Heart left ventricle (tissue), 16 donors: ENCODE measurements around the gene COPS7B. TPM values are rescaled to one million over a fixed set of nuclear protein-coding genes. Genes with fewer than 3 reads are reported as not detected.
A peak's percentile ranks its signal among the peaks of the same experiment; 100 is the strongest.

Source experiments
- ATAC-seq, 4 donors: fragments of 200-7000 bp; cut with Tn5 transposase; one replicate each; pipeline ENCODE4 v1.9.1; 2020 to 2022; ENCODE audit warnings: moderate library complexity in 4 of 4, mild to moderate bottlenecking in 3 of 4, moderate number of reproducible peaks in 1 of 4
- DNase-seq, 5 donors: peaks; one replicate each; pipeline ENCODE4 v3.0.0-alpha.2; 2020
- H3K27ac ChIP-seq, 12 donors: fragments of 200-600 bp; sonication (generic) in 4 of 12; one replicate each; pipeline versions ENCODE4 v1.5.0 to v1.8.0; 2016 to 2022; ENCODE audit warnings: mild to moderate bottlenecking in 2 of 12
- H3K27me3 ChIP-seq, 9 donors: fragments of 200-600 bp; sonication (generic) in 2 of 9; one replicate each; pipeline versions ENCODE4 v1.5.1 to v1.8.0; 2016 to 2022; ENCODE audit warnings: mild to moderate bottlenecking in 3 of 9
- H3K36me3 ChIP-seq, 9 donors: fragments of 200-600 bp; sonication (generic) in 2 of 9; one replicate each; pipeline versions ENCODE4 v1.5.0 to v1.8.0; 2018 to 2022; ENCODE audit warnings: mild to moderate bottlenecking in 2 of 9
- H3K4me1 ChIP-seq, 12 donors: fragments of 200-600 bp; sonication (generic) in 4 of 12; one replicate each; pipeline versions ENCODE4 v1.5.0 to v1.8.0; 2016 to 2022; ENCODE audit warnings: mild to moderate bottlenecking in 3 of 12
- H3K4me3 ChIP-seq, 12 donors: fragments of 200-600 bp; sonication (generic) in 4 of 12; one replicate each; pipeline versions ENCODE4 v1.5.0 to v1.8.0; 2017 to 2022; ENCODE audit warnings: mild to moderate bottlenecking in 9 of 12, moderate library complexity in 4 of 12
- H3K9me3 ChIP-seq, 12 donors: fragments of 200-600 bp; sonication (generic) in 4 of 12; one replicate each; pipeline versions ENCODE4 v1.5.0 to v1.8.0; 2016 to 2022; ENCODE audit warnings: mild to moderate bottlenecking in 1 of 12
- POLR2A ChIP-seq, 2 donors: fragments of 450-650 bp; IDR thresholded peaks; one replicate each; pipeline ENCODE4 v1.6.1; 2017; ENCODE audit warnings: antibody characterized with exemption in 2 of 2, mild to moderate bottlenecking in 2 of 2, moderate library complexity in 2 of 2
- WGBS, 4 donors: extraction: QIAGEN DNeasy Blood & Tissue Kit in 2 of 4; methylation state at CpG; one replicate each; pipeline versions ENCODE4 v1.1.5 to v1.1.7; 2013 to 2018; 5-methylcytosine and 5-hydroxymethylcytosine counted together
- intact Hi-C, 10 donors: fragments of 100-400 bp; cut with DNase I; formaldehyde crosslinking; loops; one replicate each; pipeline versions ENCODE4 v1.11.1 to v1.14.2; 2022
- polyA plus RNA-seq, 2 donors: library from polyadenylated mRNA; stranded (reverse); fragments of 200-250 nt; gene quantifications; one replicate each; pipeline ENCODE4 v1.2.3, GENCODE V29; 2013
- total RNA-seq, 9 donors: library from RNA; depleted of rRNA in 2 of 9; stranded (reverse); fragments of >200 nt in 2 of 9; fragmentation: NEBNext Ultra II Directional in 3 of 9; extraction: Animal tissue kit (Norgen Biotek cat#: 25700) in 3 of 9; gene quantifications; one replicate each; pipeline versions ENCODE4 v1.1.0 to v1.2.4, GENCODE V29; 2016 to 2023
- TF ChIP-seq, protein P1 (sequence below), 12 donors: fragments of 200-600 bp; sonication (generic) in 4 of 12; IDR thresholded peaks; one replicate each; pipeline versions ENCODE4 v1.5.0 to v1.8.0; 2018 to 2022; ENCODE audit warnings: antibody characterized with exemption in 12 of 12, mild to moderate bottlenecking in 5 of 12
- donor health status: ischemic (EF 13 %, LVEDD 7.1; RV severe dilation, severe dysfunction).
- donor health status: healthy with polysubstance abuse.
- donor health status: DM: no; HTN: yes; CAD: no.
- donor health status: DM: no; HTN: no; CAD: no.
- donor health status: ischemic (EF 25% LVEDD 6.9; RV normal size, moderate dysfunction).
- donor health status: ischemic (EF 25% LVEDD 5.7; RV mildly dilated, moderate dysfunction).
- donor health status: healthy.
- donor health status: DM: yes; HTN: yes; CAD: no.
- donor health status: ischemic (EF 35%, LVEDD 5.7; RV mildly dilated, moderate dysfunction).
- donor health status: nonischemic (EF 11% LVEDD 7.7; RV severe dilation, severe dysfunction).
- donor health status: DM: yes; HTN: yes; CAD: no.
- donor health status: PGD.
- donor health status: ischemic (EF 29% LVEDD 5.4; RV normal size, mild dysfunction).
- donor health status: nonischemic (EF 23%, LVEDD 6.1; RV moderate dilation, normal function).

COPS7B gene
- total and polyA plus RNA-seq, 11 donors, result 12.3 to 27.7 (median 18.9) TPM

DNA sequence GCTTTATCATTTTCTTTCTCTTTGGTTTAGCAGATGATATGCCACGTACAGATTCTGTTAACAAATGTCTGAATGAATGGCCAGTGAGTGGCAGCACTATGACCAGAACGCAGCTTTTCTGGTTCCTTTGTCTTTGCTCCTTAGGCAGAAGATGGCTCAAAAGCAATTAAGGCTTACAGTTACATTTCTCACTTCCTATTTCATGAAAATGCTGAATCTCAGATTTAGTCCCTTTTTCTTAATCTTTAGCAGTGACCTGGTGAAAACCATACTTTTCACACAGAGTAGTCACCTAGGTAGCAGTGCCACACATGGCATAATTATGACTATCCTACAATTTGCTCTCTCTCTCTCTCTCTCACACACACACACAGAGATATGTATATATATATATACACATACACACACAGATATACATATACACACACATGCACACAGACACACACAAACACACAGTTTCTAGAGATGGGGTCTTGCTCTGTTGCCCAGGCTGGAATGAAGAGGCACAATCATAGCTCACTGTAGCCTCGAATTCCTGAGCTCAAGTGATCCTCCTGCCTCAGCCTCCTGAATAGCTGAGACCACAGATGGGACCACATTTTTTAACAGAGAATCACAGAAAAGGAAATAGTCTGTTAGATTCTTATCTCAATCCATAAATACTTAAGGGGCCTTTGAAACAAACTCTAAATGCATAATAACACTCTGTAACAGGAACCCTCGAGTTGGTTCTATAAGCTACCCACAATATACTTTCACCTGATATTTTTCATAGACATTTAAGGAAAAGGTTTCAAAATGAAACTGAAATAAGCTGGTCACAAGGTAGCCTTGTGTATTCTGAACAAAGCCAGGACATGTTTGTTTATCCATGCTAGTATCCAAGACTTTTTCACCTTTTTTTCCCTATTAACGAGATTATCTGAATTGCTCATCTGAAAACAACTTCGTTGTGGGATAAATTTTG, 16.8 kb upstream of the COPS7B start:
- TF ChIP-seq, protein P1, sequence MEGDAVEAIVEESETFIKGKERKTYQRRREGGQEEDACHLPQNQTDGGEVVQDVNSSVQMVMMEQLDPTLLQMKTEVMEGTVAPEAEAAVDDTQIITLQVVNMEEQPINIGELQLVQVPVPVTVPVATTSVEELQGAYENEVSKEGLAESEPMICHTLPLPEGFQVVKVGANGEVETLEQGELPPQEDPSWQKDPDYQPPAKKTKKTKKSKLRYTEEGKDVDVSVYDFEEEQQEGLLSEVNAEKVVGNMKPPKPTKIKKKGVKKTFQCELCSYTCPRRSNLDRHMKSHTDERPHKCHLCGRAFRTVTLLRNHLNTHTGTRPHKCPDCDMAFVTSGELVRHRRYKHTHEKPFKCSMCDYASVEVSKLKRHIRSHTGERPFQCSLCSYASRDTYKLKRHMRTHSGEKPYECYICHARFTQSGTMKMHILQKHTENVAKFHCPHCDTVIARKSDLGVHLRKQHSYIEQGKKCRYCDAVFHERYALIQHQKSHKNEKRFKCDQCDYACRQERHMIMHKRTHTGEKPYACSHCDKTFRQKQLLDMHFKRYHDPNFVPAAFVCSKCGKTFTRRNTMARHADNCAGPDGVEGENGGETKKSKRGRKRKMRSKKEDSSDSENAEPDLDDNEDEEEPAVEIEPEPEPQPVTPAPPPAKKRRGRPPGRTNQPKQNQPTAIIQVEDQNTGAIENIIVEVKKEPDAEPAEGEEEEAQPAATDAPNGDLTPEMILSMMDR (IDR thresholded peaks at IDR 0.05), result no peak
- no peak for TF ChIP-seq POLR2A (IDR thresholded peaks at IDR 0.05)
- H3K4me3 ChIP-seq, result no peak overlapping the region
- peaks cover 0 to 6% (median 2%) of the 10 kb centered on the region in 12 donors for H3K4me1 ChIP-seq
- H3K27ac ChIP-seq, result no peak overlapping the region
- DNase-seq (no peak), ATAC-seq (no peak)
- intact Hi-C loops, result loop anchor here in 1 of 10 donors (5.0 kb wide), 1 partner anchor 47 kb away; no protein-coding TSS in a partner anchor
- peaks cover 0 to 6% (median 0%) of the 10 kb centered on the region in 9 donors for H3K36me3 ChIP-seq
- no peaks in the 10 kb centered on the region for H3K27me3 ChIP-seq
- H3K9me3 ChIP-seq, result no peaks in the 10 kb centered on the region
- 85 to 89% (median 85%) methylated on average over 6 of the region's 6 CpGs for WGBS, 4 donors

DNA sequence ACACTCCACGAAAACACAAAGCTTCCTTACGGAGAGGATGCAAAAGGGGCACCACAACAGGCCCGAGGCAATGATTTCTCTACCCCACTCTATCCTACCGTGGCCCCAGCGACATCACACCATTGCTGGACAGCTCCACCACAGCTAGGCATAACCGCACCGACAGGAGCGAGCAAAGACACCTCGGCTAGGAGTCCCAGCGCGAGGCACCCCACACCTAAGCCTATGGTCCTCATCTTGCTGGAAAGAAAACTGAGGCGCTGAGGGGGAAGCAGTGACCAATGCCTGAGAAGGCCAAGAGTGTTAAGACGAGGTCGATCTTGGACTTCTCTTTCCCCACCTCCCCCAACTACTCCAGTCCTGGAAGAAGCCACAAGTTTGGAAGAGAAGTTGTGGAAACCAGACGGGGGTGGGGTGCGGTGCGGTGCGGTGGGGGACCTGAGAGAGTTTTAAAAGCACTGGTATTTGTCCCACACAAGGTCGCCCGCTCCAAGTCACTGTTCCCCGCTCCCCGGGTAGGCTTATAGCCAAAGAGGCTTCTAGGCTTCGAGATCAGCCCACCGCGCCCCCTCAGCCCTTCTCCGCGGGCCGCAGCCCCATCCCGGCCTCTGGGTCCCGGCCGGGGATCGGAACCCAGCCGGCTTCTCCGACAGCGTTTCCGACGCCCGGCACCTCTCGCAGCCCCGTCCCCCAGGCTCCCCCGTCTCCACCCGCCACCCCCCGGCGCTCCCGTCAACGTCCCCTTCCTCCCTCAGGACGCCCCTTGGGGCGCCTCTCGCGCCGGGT, 5.9 kb upstream of the COPS7B start:
- Histone ChIP-seq H3K4me1 (peaks cover 0 to 44% (median 27%) of the 10 kb centered on the region in 12 donors), H3K4me3 (peak overlapping the region; percentile 59 to 95 (median 87)), H3K9me3 (no peaks in the 10 kb centered on the region), H3K27ac (peak overlapping the region; percentile 54 to 93 (median 90)), H3K27me3 (no peaks in the 10 kb centered on the region), H3K36me3 (peaks cover 0 to 4% (median 0%) of the 10 kb centered on the region in 9 donors)
- TF ChIP-seq POLR2A (IDR thresholded peaks at IDR 0.05), result no peak
- TF ChIP-seq, protein P1 (IDR thresholded peaks at IDR 0.05), result no peak
- 6 to 21% (median 11%) methylated on average over 19 to 51 of the region's 51 CpGs for WGBS, 4 donors
- DNase-seq, result peak in 3 of 5 donors; percentile 22 to 64 (median 27)
- no peak for ATAC-seq
- intact Hi-C loops, result loop anchor here in 4 of 10 donors (5.0 to 10.0 kb wide), 4 partner anchors 73 to 176 kb away; partner anchors contain the start of gene PTMA (in 1 of the 4)

DNA sequence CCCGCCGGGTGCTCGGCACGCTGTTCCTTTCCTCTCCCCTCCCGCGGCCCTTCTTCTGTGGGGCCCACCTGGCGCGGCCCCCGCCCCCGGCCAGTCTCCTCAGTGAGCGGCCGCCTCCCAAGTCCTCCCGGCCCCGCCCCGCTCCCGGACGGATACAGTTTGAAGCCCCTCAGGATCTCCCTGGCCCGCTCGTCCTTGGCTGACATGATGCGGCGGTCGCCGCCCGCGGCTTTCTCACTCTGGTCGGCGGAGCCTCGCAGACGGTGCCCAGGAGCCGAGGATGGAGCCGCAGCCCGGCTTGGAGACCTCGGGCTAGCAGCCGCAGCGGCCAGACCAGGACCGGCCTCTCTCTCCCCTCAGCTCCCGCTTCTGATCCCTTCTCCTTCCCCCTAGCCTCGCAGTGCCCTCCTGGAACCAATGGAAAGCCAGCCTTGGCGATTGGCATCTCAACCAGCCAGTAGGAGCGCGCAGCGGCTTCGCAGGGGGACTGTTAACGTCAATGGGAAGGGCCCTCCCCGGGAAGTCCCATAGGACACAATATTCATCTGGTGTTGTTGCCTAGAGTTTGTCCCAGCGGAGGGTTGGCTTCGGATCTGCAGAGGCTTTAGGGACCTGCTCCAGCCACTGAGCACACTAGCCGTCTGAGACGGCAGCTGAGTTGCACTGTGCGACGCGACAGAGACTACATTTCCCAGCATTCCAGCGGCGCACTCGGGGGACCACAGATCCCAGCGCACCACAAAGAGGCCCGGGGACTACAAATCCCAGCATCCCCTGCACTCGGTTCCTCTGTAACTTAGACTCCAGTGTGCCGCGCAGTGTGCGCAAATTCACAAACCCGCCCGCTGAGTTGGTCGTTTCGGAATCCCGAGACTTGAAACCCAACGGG, 5.1 kb upstream of the COPS7B start, which contains the start of gene PDE6D:
Gene PDE6D, minus strand, starts transcription at position 374 of the 889 bp plus-strand sequence. Its CDS starts 168 bp downstream, at position 206.
- peak within 1 kb of the TSS; percentile 59 to 95 (median 87) for H3K4me3 ChIP-seq
- intact Hi-C loops, result loop anchor here in 4 of 10 donors (5.0 to 10.0 kb wide), 4 partner anchors 74 to 176 kb away; partner anchors contain the start of gene PTMA (in 1 of the 4)
- WGBS, 4 donors, result 0 to 1% (median 1%) methylated on average over 44 to 67 of the region's 67 CpGs

More for the DNA sequence above, 5.1 kb upstream of the COPS7B start, which contains the start of gene PDE6D:
- peaks cover 0 to 53% (median 30%) of the 10 kb centered on the region in 12 donors for H3K4me1 ChIP-seq
- H3K27me3 ChIP-seq, result no peaks in the 10 kb centered on the region
- H3K9me3 ChIP-seq, result no peaks in the 10 kb centered on the region
- H3K27ac ChIP-seq, result peak within 1 kb of the TSS; percentile 54 to 93 (median 90)
- H3K36me3 ChIP-seq, result peaks cover 0 to 4% (median 0%) of the 10 kb centered on the region in 9 donors
- ATAC-seq, result peak; percentile 95 to 97 (median 96)
- DNase-seq, result peak; percentile 98 to 100 (median 99)
- peak; percentile 96 to 99 for TF ChIP-seq POLR2A (IDR thresholded peaks at IDR 0.05)
- TF ChIP-seq, protein P1 (IDR thresholded peaks at IDR 0.05), result no peak
